Astrocyte (in vitro differentiated cells and primary cell): Measurements from ENCODE around the gene CCRL2. TPM values are rescaled to one million over a fixed set of nuclear protein-coding genes. Genes with fewer than 3 reads are reported as not detected.

ENCODE experiments used
- DNase-seq: peaks from one replicate; pipeline ENCODE4 v3.0.0-alpha.2; 2010; ENCODE audit warnings: low read depth
- FAIRE-seq: peaks from 2 replicates; lab custom pipeline; 2011; peaks lifted over from hg19 to GRCh38; lab: Jason Lieb, UNC
- H2AFZ ChIP-seq: 2 replicates; pipeline ENCODE4 v1.6.0; 2012; ENCODE audit warnings: low read depth, low read length, inconsistent platforms
- H3K27ac ChIP-seq: 2 replicates; pipeline ENCODE4 v1.5.1; 2011; ENCODE audit warnings: low read depth, low read length, inconsistent platforms
- H3K27me3 ChIP-seq: 2 replicates; pipeline ENCODE4 v1.6.0; 2011; ENCODE audit warnings: low read length, inconsistent platforms; ENCODE audit not compliant: insufficient read depth
- H3K36me3 ChIP-seq: 2 replicates; pipeline ENCODE4 v1.5.1; 2011; ENCODE audit warnings: low read length, inconsistent platforms; ENCODE audit not compliant: insufficient read depth
- H3K4me1 ChIP-seq: 2 replicates; pipeline ENCODE4 v1.5.1; 2011; ENCODE audit warnings: low read length, inconsistent platforms; ENCODE audit not compliant: insufficient read depth
- H3K4me2 ChIP-seq: 2 replicates; pipeline ENCODE4 v1.6.0; 2012; ENCODE audit warnings: low read length, inconsistent platforms
- H3K4me3 ChIP-seq: 2 replicates; pipeline ENCODE4 v1.5.1; 2011; ENCODE audit warnings: low read depth, mild to moderate bottlenecking, low read length, inconsistent platforms; ENCODE audit not compliant: insufficient read depth
- H3K79me2 ChIP-seq: 2 replicates; pipeline ENCODE4 v1.6.0; 2012; ENCODE audit warnings: mild to moderate bottlenecking, low read length, inconsistent platforms; ENCODE audit not compliant: insufficient read depth
- H3K9ac ChIP-seq: 2 replicates; pipeline ENCODE4 v1.6.0; 2012; ENCODE audit warnings: mild to moderate bottlenecking, low read length, inconsistent platforms
- H3K9me3 ChIP-seq: 2 replicates; pipeline ENCODE4 v1.5.1; 2012; ENCODE audit warnings: low read depth, mild to moderate bottlenecking, low read length, inconsistent platforms; ENCODE audit not compliant: insufficient read depth
- H4K20me1 ChIP-seq: 2 replicates; pipeline ENCODE4 v1.6.0; 2012; ENCODE audit warnings: low read length, inconsistent platforms; ENCODE audit not compliant: insufficient read depth
- H3K27ac Mint-ChIP-seq: one replicate; pipeline ENCODE4 v1.8.0; 2021; ENCODE audit warnings: mild to moderate bottlenecking, mixed read lengths; ENCODE audit not compliant: unreplicated experiment
- H3K27me3 Mint-ChIP-seq: one replicate; pipeline ENCODE4 v1.8.0; 2021; ENCODE audit warnings: low read depth, mixed read lengths; ENCODE audit not compliant: unreplicated experiment
- H3K36me3 Mint-ChIP-seq: one replicate; pipeline ENCODE4 v1.8.0; 2021; ENCODE audit warnings: low read depth, mixed read lengths; ENCODE audit not compliant: unreplicated experiment
- H3K4me1 Mint-ChIP-seq: one replicate; pipeline ENCODE4 v1.8.0; 2021; ENCODE audit warnings: low read depth, mixed read lengths; ENCODE audit not compliant: unreplicated experiment
- H3K4me3 Mint-ChIP-seq: one replicate; pipeline ENCODE4 v1.8.0; 2021; ENCODE audit warnings: mild to moderate bottlenecking, moderate library complexity, mixed read lengths; ENCODE audit not compliant: unreplicated experiment
- H3K9me3 Mint-ChIP-seq: one replicate; pipeline ENCODE4 v1.8.0; 2021; ENCODE audit warnings: mild to moderate bottlenecking, mixed read lengths; ENCODE audit not compliant: unreplicated experiment
- EZH2 ChIP-seq: IDR thresholded peaks from 2 replicates; pipeline ENCODE4 v1.6.1; 2012; ENCODE audit warnings: mild to moderate bottlenecking, low read length, inconsistent platforms; ENCODE audit not compliant: insufficient read depth
- total RNA-seq: library from RNA; stranded (reverse); gene quantifications from 2 replicates; pipeline ENCODE4 v1.2.1, GENCODE V29; 2021
- TF ChIP-seq, protein P1 (sequence below): IDR thresholded peaks from 2 replicates; pipeline ENCODE4 v1.5.1; 2011; ENCODE audit warnings: low read depth, mild to moderate bottlenecking, inconsistent platforms, low read length, moderate library complexity; ENCODE audit not compliant: insufficient read depth

The CCRL2 gene
- total RNA-seq, 1 donor from 2014 or later, result not detected

DNA sequence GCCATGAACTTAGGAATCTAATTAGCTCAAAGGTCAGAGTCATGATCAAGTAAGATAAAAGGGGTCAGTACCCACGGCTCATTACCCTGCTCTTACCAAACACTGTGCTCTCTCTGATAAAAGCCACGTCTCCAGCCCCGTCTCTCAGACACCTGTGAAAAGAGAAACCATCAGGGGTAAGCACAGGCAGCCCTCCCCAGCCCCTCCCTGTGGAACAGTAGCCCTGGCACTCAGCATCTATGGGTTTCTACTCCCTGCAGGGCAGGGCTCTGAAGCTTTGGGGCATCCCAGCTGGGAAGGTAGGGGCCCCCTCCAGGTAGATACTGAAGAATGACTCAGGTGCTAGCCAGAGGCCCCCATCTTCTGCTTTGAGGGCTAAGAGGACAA, 47.1 kb downstream of the CCRL2 start:
- Histone ChIP-seq H3K27me3 (peaks cover 6% of the 10 kb centered on the region), H3K4me1 (no peaks in the 10 kb centered on the region), H3K4me3 (no peak overlapping the region), H3K27ac (no peak overlapping the region), H3K9ac (no peak overlapping the region), H3K79me2 (no peaks in the 10 kb centered on the region), H3K9me3 (no peaks in the 10 kb centered on the region), H2AFZ (no peak overlapping the region), H4K20me1 (no peaks in the 10 kb centered on the region), H3K36me3 (no peaks in the 10 kb centered on the region), H3K4me2 (no peak overlapping the region)
- Mint-ChIP-seq H3K27me3 (peaks cover 51% of the 10 kb centered on the region), H3K4me3 (no peak overlapping the region), H3K36me3 (no peaks in the 10 kb centered on the region), H3K9me3 (no peaks in the 10 kb centered on the region), H3K27ac (no peak overlapping the region), H3K4me1 (no peaks in the 10 kb centered on the region)
- FAIRE-seq (no peak), DNase-seq (no peak)
- no peak for TF ChIP-seq EZH2
- TF ChIP-seq, protein P1, sequence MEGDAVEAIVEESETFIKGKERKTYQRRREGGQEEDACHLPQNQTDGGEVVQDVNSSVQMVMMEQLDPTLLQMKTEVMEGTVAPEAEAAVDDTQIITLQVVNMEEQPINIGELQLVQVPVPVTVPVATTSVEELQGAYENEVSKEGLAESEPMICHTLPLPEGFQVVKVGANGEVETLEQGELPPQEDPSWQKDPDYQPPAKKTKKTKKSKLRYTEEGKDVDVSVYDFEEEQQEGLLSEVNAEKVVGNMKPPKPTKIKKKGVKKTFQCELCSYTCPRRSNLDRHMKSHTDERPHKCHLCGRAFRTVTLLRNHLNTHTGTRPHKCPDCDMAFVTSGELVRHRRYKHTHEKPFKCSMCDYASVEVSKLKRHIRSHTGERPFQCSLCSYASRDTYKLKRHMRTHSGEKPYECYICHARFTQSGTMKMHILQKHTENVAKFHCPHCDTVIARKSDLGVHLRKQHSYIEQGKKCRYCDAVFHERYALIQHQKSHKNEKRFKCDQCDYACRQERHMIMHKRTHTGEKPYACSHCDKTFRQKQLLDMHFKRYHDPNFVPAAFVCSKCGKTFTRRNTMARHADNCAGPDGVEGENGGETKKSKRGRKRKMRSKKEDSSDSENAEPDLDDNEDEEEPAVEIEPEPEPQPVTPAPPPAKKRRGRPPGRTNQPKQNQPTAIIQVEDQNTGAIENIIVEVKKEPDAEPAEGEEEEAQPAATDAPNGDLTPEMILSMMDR, result no peak

DNA sequence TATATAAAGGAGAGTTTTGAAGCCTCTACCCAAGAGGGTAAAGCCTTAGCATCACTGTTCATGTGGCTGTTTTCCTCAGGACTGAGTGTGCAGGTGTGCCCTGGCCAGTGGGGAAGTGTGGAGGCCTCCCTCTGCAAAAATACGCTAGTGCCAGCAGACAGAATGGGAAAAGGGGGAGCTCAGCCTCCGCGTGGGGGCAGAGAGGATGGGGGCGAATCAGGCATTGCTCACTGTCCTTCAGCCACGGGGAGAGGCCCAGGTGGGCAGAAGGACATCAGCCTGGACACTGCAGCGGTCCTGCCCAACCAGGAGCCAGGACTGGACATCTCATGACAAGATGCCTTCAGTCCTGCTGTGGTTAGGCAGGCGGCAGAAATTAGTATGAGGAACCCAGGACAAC, 47.5 kb downstream of the CCRL2 start:
- Mint-ChIP-seq H3K27ac (peak overlapping the region; percentile 26), H3K27me3 (peaks cover 50% of the 10 kb centered on the region)
- TF ChIP-seq, protein P1, result no peak
- no peak for TF ChIP-seq EZH2

DNA sequence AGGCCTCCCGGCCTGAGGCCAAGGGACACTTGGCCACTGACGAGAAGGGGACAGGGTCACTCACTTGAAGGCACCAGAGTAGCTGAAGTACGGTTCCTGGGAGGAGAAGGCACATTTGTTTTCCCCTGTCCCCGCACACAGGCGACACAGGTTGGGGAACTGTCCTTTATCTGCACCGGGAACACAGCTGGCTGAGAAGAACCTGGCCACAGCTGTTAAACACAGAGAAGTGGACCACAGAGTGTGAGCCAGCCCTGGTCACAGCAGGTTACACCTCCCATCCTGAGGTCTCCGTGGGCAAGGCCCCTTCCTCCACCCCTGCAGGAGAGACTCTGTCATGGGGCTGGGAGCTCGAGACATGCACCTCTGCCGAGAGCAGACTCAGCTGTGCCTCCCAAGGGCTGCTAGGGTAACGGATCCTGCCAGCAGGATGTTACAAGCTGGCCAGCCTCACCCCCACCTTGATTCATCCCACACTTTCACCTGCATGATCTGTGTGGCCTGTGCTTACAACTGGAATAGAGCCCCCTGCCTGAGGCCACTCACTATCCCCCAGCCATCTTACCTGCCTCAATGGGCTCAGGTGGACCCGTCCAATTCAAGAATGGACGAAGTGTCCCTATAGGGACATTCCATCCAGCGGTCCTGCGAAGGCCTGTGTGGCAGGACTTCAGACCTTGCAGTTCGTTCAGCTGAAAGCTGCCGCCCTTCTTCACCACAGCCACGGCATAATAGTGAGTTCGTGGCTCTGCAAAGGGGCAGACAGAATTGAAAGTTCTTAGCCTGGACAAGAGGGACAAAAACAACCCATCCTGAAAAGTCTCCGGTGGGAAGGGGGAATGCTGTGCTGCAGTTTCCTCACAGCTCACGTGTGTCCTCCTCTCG, 48.4 kb downstream of the CCRL2 start:
- Histone ChIP-seq H3K4me1 (no peaks in the 10 kb centered on the region), H3K36me3 (no peaks in the 10 kb centered on the region), H4K20me1 (no peaks in the 10 kb centered on the region), H3K4me3 (no peak overlapping the region), H3K27me3 (peaks cover 6% of the 10 kb centered on the region), H3K4me2 (no peak overlapping the region), H3K79me2 (no peaks in the 10 kb centered on the region), H2AFZ (no peak overlapping the region), H3K27ac (no peak overlapping the region), H3K9ac (no peak overlapping the region), H3K9me3 (no peaks in the 10 kb centered on the region)
- no peaks in the 10 kb centered on the region for H3K9me3 Mint-ChIP-seq
- peaks cover 48% of the 10 kb centered on the region for H3K27me3 Mint-ChIP-seq
- H3K36me3 Mint-ChIP-seq, result no peaks in the 10 kb centered on the region
- FAIRE-seq (no peak), DNase-seq (no peak)
- TF ChIP-seq, protein P1, result no peak
- TF ChIP-seq EZH2, result no peak
- no peak overlapping the region for H3K27ac Mint-ChIP-seq
- H3K4me1 Mint-ChIP-seq, result peaks cover 2% of the 10 kb centered on the region
- H3K4me3 Mint-ChIP-seq, result no peak overlapping the region

More for the DNA sequence above, 47.5 kb downstream of the CCRL2 start:
- Histone ChIP-seq H3K36me3 (no peaks in the 10 kb centered on the region), H3K4me1 (no peaks in the 10 kb centered on the region), H4K20me1 (no peaks in the 10 kb centered on the region), H3K4me3 (no peak overlapping the region), H3K4me2 (no peak overlapping the region), H3K9ac (no peak overlapping the region), H3K9me3 (no peaks in the 10 kb centered on the region), H3K27ac (no peak overlapping the region), H2AFZ (no peak overlapping the region), H3K27me3 (peaks cover 6% of the 10 kb centered on the region), H3K79me2 (no peaks in the 10 kb centered on the region)
- Mint-ChIP-seq H3K9me3 (no peaks in the 10 kb centered on the region), H3K4me1 (no peaks in the 10 kb centered on the region), H3K4me3 (no peak overlapping the region), H3K36me3 (no peaks in the 10 kb centered on the region)
- FAIRE-seq (no peak), DNase-seq (no peak)
